GM18861 (cell line): ENCODE data around the gene MICAL2.

Experiments used
- ATAC-seq: cut with Tn5 transposase; IDR thresholded peaks from one replicate; pipeline ENCODE4 v1.9.1; 2021; ENCODE audit not compliant: unreplicated experiment

Gene MICAL2

DNA sequence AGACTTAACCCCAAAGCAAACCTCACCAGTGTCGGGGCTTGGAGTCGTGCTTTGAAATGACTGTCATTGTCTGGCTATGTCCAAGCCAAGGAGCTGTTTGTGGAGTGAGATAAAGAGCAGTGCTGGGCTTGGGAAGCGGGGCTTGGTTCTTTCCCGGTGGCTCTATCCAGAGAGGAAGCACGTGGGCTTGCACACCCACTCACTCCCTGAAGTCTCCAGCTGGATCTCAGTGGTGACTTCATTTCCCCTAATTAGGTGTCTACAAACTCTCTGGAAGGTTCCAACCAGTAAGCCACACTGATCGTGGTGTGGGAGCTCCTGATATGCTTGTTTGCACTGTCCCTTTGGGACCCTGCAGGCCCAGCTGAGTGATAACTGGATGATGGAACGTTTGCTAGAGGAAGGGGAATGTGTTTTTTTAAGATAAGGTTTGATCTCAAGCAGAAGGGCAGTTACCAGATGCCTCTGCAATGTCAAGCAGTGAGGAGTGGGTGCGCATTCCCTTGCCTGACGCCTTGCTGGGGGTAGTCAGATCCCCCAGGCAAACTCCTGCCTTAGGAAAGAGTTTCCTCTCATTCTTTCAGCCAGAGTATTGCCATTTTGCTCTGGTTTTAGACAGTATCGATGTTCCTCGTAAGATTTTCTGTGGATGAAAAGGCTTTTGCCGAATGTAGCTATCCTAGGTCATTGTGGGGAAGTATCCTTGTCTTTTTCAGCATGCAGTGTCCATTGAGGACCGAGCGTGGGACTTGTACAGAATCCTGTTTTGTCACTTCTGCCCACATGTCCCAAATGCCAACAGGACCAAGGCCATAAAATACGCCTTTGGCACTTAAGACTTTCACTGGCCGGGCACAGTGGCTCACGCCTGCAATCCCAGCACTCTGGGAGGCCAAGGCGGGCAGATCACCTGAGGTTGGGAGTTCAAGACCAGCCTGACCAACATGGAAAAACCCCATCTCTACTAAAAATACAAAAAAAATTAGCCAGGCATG is 90.9 kb downstream of the MICAL2 start:
- no peak for ATAC-seq

DNA sequence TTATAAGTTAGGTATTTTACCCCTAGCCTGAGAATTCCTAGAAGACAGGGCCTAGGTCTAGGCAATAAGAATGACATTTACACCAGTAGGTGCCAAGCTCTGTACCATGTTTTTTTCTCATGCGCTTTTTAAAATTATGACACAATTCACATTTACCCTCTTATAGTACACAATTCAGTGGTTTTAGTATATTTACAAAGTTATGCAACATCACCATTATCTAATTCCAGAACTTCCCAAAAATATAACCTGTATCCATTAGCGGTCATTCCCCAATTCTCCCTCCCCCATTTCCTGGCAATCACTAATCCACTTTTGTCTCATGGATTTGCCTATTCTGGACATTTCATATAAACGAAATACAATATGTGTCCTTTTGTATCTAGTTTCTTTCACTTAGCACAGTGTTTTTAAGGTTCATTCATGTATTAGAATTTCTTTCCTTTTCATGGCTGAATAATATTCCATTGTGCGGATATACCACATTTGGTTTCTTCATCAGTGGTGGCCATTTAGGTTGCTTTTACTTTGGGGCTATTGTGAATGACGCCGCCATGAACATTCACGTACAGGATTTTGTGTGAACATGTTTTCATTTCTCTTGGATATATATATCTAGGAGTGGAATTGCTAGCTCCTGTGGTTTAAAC is 92.4 kb downstream of the MICAL2 start:
- ATAC-seq, result no peak

DNA sequence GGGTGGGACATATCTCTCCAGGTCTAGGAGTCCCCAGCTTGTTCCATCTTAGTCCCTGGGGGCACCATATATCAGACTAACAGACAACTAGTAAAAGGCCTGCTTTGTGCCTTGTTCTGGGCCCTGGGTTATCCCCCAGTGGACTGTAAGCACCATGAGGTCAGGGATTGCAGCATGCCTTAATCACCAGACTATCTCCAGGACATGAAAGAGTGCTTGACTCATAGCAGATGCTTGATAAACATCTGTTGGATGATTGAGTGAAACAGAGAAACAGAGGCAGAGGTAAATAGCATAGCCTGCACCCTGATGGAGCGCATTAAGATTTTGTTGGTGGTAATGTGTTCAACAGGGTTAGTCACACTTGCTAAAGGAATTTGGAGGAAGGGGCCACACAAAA is 94.1 kb downstream of the MICAL2 start:
- ATAC-seq, result no peak

DNA sequence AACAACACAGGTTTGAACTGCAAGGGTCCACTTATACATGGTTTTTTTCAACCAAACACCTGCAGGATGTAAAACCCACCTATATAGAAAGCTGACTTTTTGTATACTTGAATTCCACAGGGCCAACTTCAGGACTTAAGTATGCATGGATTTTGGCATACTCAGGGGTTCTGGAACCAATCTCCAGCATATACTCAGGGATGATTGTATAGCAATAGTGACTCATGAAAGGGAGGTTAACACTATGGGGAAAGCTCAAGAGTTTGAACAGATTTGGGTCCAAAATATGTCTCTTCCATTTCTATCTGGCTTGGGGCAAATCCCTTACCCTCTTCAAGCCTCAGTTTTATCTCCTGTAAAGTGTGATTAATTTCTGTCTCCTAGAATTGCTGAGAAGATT is 94.9 kb downstream of the MICAL2 start:
- ATAC-seq, result no peak

DNA sequence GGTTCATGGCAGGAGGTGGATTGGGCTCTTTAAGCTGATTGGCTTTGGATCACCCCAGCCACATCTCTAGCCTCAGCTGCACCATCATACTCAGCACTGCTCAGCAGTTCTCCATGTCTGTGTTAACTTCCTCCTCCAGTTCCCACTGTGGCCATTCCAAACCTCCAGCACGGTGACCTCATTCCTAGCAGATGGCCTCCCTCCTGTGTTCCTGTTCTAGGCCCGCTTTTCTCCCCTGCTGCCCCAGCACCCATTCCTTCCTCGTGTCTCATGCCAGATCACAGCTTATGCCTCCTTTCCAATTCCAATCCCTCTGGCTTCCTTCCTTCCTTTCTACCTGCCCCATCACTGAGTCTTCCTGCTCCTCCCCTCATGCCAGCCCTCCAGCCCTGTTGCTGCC is 96.1 kb downstream of the MICAL2 start:
- no peak for ATAC-seq

DNA sequence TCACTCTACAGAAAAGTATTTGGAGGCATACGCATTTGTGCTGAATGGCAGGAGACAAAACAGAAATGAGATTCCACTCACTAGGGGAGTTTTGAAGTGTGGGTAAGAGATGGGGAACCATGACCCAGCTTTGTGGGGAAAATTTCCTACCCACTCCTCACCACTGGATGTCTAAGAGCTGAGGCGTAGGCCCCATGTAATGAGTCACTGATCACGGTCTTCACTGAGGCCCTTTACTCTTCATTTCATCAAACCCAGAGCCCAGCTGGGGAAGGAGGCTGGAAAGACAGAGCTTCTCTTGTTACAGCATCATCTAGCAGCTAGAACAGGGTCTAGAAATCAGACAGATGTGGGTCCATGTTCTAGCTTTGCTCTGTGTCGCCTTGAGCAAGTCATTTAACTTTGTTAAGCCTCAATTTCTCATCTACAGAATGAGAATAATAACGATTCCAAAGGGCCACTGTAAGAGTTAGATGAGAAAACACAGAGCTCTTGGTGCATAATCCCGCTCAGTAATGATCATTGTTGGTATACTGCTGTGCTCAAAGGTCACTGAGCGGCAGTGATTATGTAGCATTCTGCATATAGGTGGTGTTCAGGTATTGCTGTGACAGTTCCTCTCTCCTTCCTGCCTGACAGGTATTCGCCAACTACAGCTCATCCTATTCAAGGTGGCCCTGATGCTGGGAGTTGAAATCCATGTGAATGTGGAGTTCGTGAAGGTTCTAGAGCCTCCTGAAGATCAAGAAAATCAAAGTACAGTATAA is 97.2 kb downstream of the MICAL2 start:
- ATAC-seq, result no peak

DNA sequence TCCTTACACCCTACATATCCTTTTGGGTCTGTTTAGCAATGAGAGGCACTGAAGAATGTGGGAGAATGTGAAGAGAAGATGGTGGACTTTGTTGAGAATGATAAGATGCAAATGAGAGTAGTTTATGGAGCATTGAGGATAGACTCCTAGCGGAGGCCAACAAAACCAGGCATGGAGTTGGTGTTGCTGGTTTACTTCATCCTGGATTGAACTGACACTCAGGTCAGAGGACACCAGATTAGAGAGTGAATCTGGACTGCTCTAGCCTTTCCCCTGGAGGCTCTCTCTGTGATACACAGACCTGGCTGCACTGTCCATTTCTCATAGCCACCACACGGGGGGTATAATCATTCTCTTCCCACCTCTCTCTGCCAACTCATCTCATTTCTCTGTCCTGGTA is 98.7 kb downstream of the MICAL2 start:
- no peak for ATAC-seq

DNA sequence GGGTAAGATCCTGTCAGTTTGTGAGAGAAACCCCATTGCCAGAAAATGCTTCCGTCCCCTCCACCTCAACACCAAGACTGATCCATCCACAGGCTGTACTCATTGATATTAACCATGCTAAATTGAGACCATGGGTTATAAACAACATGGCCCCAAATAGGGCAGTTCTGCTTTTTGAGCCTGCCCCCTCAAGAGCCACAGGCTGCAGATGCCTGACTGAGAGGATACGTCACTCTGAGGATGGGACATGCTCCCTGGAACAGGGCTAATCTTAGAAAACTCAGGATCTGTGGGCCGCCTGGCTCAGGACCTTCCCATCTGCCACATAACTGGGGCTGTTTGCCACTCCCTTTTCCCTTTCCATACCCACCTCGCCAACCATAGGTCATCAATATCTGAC is 99.8 kb downstream of the MICAL2 start:
- no peak for ATAC-seq

DNA sequence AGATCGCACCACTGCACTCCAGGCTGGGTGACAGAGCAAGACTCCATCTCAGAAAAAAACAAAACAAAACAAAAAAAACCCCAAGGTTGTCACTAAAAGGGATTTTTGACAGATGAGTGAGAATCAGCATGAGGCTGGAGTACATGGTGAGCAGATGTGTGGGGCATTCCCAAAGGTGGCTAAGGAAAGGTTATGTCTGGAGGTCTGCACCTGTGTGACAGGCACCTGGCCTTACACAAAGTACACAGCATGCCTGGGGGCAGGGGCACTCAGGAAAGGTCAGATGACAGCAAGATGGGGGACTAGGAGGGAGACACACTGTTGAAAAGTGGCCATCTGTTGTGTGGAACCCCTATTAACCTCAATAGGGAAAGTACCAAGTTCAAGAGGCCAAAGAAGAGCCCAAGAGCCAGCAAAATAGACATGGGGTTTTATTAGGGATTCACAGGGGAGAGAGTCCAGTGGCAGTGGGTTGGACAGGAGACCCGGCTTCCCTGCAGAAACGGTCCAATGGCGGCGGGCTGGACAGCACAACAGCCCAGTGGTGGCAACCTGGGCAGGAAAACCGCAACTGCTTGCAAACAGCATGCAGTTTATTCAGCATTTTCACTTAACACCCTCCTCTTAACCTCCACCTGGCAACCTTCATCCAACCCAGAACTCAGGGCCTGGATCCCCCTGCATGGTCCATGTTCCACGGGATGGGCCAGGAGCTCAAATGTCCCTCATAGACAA is 101.1 kb downstream of the MICAL2 start:
- no peak for ATAC-seq

DNA sequence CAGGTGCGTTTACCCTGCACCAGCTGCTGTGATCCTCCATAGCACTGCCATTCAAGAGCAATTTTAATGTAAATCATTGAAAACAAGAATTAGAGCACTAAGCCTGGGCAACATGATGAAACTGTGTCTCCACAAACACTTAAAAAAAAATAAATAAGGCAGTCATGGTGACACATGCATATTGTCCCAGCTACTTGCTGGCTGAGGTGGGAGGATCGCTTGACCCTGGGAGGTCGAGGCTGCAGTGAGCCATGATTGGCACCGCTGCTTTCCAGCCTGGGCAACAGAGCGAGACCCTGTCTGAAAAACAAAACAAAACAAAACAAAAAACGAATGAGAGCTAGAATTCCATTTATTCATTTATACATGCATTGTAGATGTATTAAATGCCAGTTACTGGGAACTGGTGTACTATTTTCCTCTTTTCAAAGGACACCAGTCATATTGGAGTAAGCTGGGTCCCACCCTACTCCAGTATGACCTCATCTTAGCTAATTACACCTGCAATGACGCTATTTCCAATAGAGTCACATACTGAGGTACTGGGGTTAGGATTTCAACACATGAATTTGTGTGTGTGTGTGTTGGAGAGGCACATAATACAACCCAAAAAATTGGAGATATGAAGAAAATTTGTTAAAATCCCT is 101.9 kb downstream of the MICAL2 start:
- ATAC-seq, result no peak

DNA sequence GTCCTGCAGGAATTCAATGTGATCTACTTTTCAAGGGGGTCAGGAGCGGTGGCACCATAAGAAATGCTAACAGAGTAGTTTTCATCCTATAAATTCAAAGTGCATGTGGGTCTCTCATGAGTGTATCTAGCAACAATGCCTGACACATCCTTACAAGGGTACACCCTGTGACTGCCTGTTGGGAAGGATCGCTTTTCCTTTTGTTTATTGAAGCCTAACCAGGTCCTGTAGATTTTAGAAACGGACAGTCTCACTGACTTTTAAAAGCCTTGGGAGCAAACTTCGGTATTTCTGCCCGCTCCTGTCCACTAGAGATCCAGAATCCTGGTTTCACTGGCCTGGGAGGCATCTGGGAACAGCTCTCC is 102.4 kb downstream of the MICAL2 start:
- no peak for ATAC-seq

DNA sequence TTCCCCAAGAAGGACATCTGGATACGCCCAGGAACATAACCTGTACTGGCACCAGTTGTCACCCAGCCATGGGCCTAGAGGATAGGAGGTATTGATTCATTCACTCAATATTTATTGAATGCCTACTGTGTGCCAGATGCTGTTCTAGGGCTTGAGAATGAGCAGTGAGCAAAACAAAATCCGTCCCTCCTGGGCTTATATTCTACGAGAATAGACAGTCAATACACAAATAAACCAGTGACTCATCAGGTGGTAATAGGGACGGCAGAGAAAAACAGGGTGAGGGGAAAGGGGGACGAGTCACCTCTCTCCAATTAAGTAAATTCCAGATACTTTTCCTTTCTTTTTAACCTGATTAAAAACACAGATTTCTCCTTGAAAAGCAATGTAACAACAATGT is 103.5 kb downstream of the MICAL2 start:
- no peak for ATAC-seq

DNA sequence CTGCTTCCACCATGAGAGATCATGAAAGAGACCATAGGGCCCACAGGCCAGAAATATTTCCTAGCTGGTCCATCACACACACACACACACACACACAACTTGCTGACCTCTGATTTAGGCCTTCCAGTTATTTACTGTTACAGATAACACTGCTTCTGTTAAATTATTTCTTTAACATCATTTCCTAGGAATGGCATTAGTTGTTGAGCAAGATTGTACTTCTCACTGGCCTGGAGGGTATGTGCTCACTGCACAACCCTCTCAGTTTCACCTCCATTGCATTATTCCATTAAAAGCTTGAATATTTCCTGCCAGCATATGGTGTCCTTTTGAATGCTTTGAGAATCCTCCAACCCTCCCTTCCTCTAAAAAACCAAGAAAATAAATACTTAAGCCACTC is 104.4 kb downstream of the MICAL2 start:
- ATAC-seq, result no peak

DNA sequence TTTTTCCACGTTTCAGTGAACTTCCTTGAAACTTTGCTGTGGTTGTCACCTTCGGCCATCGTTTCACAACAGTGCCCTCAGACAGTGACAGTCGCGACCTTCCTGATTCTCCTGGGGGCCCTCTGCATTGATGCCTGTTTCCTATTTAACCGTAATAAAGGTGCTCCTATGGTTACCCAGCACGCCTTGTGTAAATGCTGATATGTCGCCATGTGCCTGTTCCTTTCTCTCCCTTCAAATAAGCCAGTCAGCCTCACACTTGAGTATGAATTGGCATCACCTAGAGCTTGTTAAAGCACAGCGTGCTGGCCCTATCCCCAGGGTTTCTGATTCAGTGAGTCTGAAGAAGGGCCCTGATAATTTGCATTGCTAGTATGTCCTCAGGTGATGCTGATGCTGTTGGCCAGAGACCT is 104.8 kb downstream of the MICAL2 start:
- ATAC-seq, result no peak

DNA sequence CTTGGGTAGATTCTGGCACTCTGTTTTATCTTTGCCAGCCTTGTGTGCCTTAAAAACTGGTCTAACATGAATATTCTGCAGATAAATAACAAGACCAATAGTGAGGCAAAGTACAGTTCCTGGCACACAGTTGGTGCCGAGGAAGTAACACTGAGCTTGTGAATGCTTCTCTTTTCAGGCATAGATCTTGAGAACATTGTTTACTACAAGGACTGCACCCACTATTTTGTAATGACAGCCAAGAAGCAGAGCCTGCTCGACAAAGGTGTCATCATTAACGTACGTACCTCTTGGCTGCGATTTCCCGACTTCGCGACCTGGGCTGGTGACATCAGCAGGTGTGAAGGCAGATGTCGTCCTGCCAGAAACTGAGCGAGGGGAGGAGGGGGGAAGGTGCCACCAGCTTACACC is 105.7 kb downstream of the MICAL2 start:
- no peak for ATAC-seq

DNA sequence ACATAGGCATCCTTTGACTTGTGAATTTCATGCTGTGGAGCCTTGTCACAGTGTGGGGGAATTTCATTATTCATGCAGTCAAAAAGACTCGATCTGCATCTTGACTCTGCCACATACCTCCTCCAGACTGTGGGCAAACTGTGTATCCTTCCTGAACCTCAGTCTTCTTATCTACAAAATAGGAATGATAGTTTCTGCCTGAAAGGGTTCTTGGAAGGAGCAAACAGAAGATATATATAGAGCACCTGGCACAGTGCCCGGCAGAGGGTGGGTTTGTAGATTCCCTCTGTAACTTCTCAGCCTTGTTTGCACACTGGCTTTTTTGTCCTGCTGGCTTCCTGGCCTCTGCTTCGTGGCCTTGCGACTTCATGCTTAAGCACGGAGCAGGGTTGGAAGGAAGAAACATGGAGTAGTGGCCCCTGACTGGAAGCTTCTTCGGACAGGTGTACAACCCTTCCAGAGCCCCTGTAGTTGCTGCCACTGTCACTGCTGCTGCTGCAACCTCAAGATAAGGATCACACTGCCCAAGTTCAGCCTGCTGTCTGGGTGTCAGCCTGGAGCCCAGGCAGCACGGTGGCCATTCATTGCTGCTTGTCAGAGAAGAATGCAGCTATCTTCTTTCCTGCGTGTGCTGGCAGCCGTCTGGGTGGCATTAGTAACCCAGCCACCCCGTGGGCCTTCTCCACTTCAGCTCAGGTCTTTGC is 106.4 kb downstream of the MICAL2 start:
- no peak for ATAC-seq

DNA sequence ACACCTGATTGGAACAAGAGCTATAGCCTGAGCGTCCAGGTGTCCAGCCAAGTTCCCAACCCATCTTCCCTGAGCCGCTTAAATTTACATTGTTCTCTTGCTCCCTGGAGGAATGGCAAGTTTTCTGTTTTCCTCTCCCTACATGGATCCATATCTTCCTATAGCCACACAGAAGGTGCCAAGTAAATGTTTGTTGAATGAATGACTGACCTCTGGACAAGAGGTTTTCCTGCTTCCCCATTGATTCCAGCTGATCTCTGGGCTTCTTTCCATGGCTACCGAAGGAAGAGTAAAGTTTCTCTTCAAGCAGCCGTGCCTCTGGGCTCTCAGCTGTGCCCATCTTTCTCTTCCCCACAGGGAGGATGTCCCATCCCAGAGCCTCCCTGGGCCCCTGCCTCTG is 107.5 kb downstream of the MICAL2 start:
- no peak for ATAC-seq

DNA sequence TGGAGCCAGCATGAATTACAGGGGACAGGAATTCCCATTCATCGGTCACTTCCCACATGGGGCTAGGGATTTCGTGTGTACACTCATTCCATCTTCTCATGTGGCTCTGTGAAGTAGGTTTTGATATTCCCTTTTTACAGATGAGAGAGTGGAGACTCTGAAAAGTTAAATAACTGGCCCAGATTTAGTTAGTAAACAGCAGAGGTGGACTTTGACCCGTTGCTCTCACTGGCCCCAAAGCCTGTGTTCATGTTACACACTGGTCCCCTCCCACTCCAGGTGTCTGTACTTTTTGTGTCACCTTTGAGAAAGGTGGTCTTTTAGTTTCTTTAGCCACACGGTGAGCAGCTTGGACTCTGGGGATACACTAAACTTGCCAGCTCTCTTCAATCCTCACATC is 108.5 kb downstream of the MICAL2 start:
- no peak for ATAC-seq

DNA sequence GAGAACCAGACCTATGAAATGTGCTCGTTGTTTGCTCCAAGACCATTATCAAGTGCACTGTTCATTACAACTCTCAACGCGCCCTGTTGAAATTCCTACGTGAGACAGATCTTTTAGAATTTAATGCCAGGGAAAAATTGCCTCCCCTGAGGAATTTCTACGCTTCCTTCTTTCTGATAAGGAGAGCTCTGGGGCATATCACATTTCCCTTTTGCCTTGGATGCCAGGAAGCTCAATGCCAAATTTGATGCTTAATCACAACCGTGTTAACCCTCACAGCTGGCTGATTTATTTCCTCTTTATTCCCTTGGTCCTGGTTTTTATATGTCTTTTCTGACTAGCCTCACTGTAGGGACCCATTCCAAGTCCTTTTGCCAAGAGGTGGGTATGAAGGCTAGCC is 109.4 kb downstream of the MICAL2 start:
- ATAC-seq, result no peak

DNA sequence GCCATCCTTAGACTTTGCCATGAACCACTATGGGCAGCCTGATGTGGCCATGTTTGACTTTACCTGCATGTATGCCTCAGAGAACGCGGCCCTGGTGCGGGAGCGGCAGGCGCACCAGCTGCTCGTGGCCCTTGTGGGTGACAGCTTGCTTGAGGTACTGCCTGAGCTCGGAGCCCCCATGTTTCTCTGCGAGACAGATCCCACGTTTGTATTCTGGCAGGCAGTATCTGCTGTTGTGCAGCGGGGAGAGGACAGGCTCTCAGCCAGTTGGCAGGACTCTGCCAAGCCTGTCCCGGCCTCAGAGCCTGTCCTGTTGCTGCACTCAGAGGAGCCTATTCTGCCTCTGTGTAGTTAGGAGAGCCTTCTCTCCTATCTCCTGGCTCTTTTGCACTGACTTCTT is 109.9 kb downstream of the MICAL2 start:
- ATAC-seq, result no peak
